ENCODE data around the gene ZNF584.
"Not testable (repeated sequence)": the region's sequence is repeated elsewhere in the genome, so short reads cannot be mapped to it uniquely, and the experiment has no call there.

The ZNF584 gene

GRCh38 chr19:58439576-58440554, 31.4 kb downstream of the ZNF584 start, which contains the start of gene ZNF132:
TSS of gene ZNF132 (minus strand) at chr19:58440153. CDS start at chr19:58439821, 332 bp downstream.
- Histone ChIP-seq H3K18ac (ENCODE audit: low read length) (peak within 1 kb of the TSS; percentile 67), H3K4ac (ENCODE audit: low read depth, low read length) (peak within 1 kb of the TSS; percentile 10), H3K9me3 (ENCODE audit: insufficient read depth, low read depth, low read length) (peaks cover 29% of the 10 kb centered on the region), H3K14ac (ENCODE audit: low read length) (peak within 1 kb of the TSS; percentile 48), H3K79me2 (ENCODE audit: control insufficient read depth, insufficient read depth, low read length, poor library complexity) (no peaks in the 10 kb centered on the region), H2AK5ac (ENCODE audit: low read length) (peak within 1 kb of the TSS; percentile 72), H3K27ac (ENCODE audit: low read depth, low read length) (no peak within 1 kb of the TSS), H4K8ac (ENCODE audit: low read depth, low read length) (peak within 1 kb of the TSS; percentile 95), H2BK5ac (ENCODE audit: low read depth, low read length, poor library complexity) (no peak within 1 kb of the TSS), H3K4me3 (ENCODE audit: low read depth, low read length) (peak within 1 kb of the TSS; percentile 70), H2AFZ (ENCODE audit: insufficient read depth, low read length, poor library complexity) (peak within 1 kb of the TSS; percentile 83), H3K36me3 (ENCODE audit: control insufficient read depth in 1 of 2, insufficient read depth in 2 of 2, low read length in 2 of 2) (peaks cover 3 to 4% of the 10 kb centered on the region in 2 experiments), H3K27me3 (ENCODE audit: insufficient read depth, low read length) (peaks cover 5% of the 10 kb centered on the region), H3K4me2 (ENCODE audit: low read length) (peak within 1 kb of the TSS; percentile 59), H3K4me1 (ENCODE audit: control insufficient read depth in 1 of 2, insufficient read depth in 2 of 2, low read length in 2 of 2) (peaks cover 6 to 11% of the 10 kb centered on the region in 2 experiments), H3K79me1 (ENCODE audit: low read length) (peaks cover 3% of the 10 kb centered on the region), H4K12ac (ENCODE audit: low read depth, low read length) (peak within 1 kb of the TSS; percentile 71), H4K91ac (ENCODE audit: low read depth, low read length) (peak within 1 kb of the TSS; percentile 57), H2BK12ac (ENCODE audit: low read length) (no peak within 1 kb of the TSS), H3K23ac (ENCODE audit: low read length) (no peak within 1 kb of the TSS), H3K9ac (ENCODE audit: low read length) (no peak within 1 kb of the TSS), H2BK120ac (ENCODE audit: insufficient read depth, low read length, poor library complexity) (peak within 1 kb of the TSS; percentile 8)
- peak; percentile 98 to 100 for DNase-seq
- WGBS (ENCODE audit: extremely low coverage, insufficient coverage, insufficient read length), result no CpG with 5 or more reads among the region's 59 CpGs

- DNase-seq, result no peak
- Histone ChIP-seq H3K9me3 (ENCODE audit: insufficient read depth, low read depth, low read length) (peaks cover 28% of the 10 kb centered on the region), H2AFZ (ENCODE audit: insufficient read depth, low read length, poor library complexity) (peak overlapping the region; percentile 77), H2BK5ac (ENCODE audit: low read depth, low read length, poor library complexity) (no peak overlapping the region), H3K9ac (ENCODE audit: low read length) (no peak overlapping the region), H3K36me3 (ENCODE audit: control insufficient read depth in 1 of 2, insufficient read depth in 2 of 2, low read length in 2 of 2) (peaks cover 2 to 3% of the 10 kb centered on the region in 2 experiments), H3K4me2 (ENCODE audit: low read length) (peak overlapping the region; percentile 59), H3K14ac (ENCODE audit: low read length) (no peak overlapping the region), H3K27me3 (ENCODE audit: insufficient read depth, low read length) (peaks cover 5% of the 10 kb centered on the region), H3K23ac (ENCODE audit: low read length) (no peak overlapping the region), H3K4me3 (ENCODE audit: low read depth, low read length) (peak overlapping the region; percentile 70), H3K4ac (ENCODE audit: low read depth, low read length) (no peak overlapping the region), H2BK12ac (ENCODE audit: low read length) (no peak overlapping the region), H3K4me1 (ENCODE audit: control insufficient read depth in 1 of 2, insufficient read depth in 2 of 2, low read length in 2 of 2) (peaks cover 6 to 11% of the 10 kb centered on the region in 2 experiments), H4K8ac (ENCODE audit: low read depth, low read length) (peak overlapping the region; percentile 77), H3K79me2 (ENCODE audit: control insufficient read depth, insufficient read depth, low read length, poor library complexity) (no peaks in the 10 kb centered on the region), H4K91ac (ENCODE audit: low read depth, low read length) (no peak overlapping the region), H3K27ac (ENCODE audit: low read depth, low read length) (no peak overlapping the region), H2AK5ac (ENCODE audit: low read length) (no peak overlapping the region), H2BK120ac (ENCODE audit: insufficient read depth, low read length, poor library complexity) (no peak overlapping the region), H3K79me1 (ENCODE audit: low read length) (peaks cover 3% of the 10 kb centered on the region), H4K12ac (ENCODE audit: low read depth, low read length) (peak overlapping the region; percentile 43), H3K18ac (ENCODE audit: low read length) (no peak overlapping the region)
- no CpG with 5 or more reads among the region's 31 CpGs for WGBS (ENCODE audit: extremely low coverage, insufficient coverage, insufficient read length)
Observed at GRCh38 chr19:58440556-58440955, 32.1 kb downstream of the ZNF584 start.

GRCh38 chr19:58442986-58443385, 34.5 kb downstream of the ZNF584 start:
- not testable (repeated sequence) for H3K14ac ChIP-seq (ENCODE audit: low read length); H2AFZ ChIP-seq (ENCODE audit: insufficient read depth, low read length, poor library complexity); H2AK5ac ChIP-seq (ENCODE audit: low read length); H2BK120ac ChIP-seq (ENCODE audit: insufficient read depth, low read length, poor library complexity); H3K9ac ChIP-seq (ENCODE audit: low read length); H2BK5ac ChIP-seq (ENCODE audit: low read depth, low read length, poor library complexity); H3K18ac ChIP-seq (ENCODE audit: low read length); H4K8ac ChIP-seq (ENCODE audit: low read depth, low read length); H3K27me3 ChIP-seq (ENCODE audit: insufficient read depth, low read length); H4K12ac ChIP-seq (ENCODE audit: low read depth, low read length); DNase-seq; H2BK12ac ChIP-seq (ENCODE audit: low read length); H3K4ac ChIP-seq (ENCODE audit: low read depth, low read length); H3K79me1 ChIP-seq (ENCODE audit: low read length); H3K4me3 ChIP-seq (ENCODE audit: low read depth, low read length); H3K79me2 ChIP-seq (ENCODE audit: control insufficient read depth, insufficient read depth, low read length, poor library complexity); H3K36me3 ChIP-seq (ENCODE audit: control insufficient read depth in 1 of 2, insufficient read depth in 2 of 2, low read length in 2 of 2); H3K23ac ChIP-seq (ENCODE audit: low read length); H3K27ac ChIP-seq (ENCODE audit: low read depth, low read length); H3K4me2 ChIP-seq (ENCODE audit: low read length); H4K91ac ChIP-seq (ENCODE audit: low read depth, low read length)
- Histone ChIP-seq H3K9me3 (ENCODE audit: insufficient read depth, low read depth, low read length) (peaks cover 28% of the 10 kb centered on the region), H3K4me1 (ENCODE audit: control insufficient read depth in 1 of 2, insufficient read depth in 2 of 2, low read length in 2 of 2) (peaks cover 6 to 11% of the 10 kb centered on the region in 2 experiments)
- no CpG with 5 or more reads among the region's 7 CpGs for WGBS (ENCODE audit: extremely low coverage, insufficient coverage, insufficient read length)

- H4K91ac ChIP-seq (ENCODE audit: low read depth, low read length); H3K4ac ChIP-seq (ENCODE audit: low read depth, low read length); H4K12ac ChIP-seq (ENCODE audit: low read depth, low read length); H3K79me2 ChIP-seq (ENCODE audit: control insufficient read depth, insufficient read depth, low read length, poor library complexity); H3K27me3 ChIP-seq (ENCODE audit: insufficient read depth, low read length); H3K18ac ChIP-seq (ENCODE audit: low read length); H3K79me1 ChIP-seq (ENCODE audit: low read length); DNase-seq; H2BK120ac ChIP-seq (ENCODE audit: insufficient read depth, low read length, poor library complexity); H3K4me2 ChIP-seq (ENCODE audit: low read length); H2AK5ac ChIP-seq (ENCODE audit: low read length); H2BK12ac ChIP-seq (ENCODE audit: low read length); H4K8ac ChIP-seq (ENCODE audit: low read depth, low read length); H3K9ac ChIP-seq (ENCODE audit: low read length); H3K36me3 ChIP-seq (ENCODE audit: control insufficient read depth in 1 of 2, insufficient read depth in 2 of 2, low read length in 2 of 2); H3K4me1 ChIP-seq (ENCODE audit: control insufficient read depth in 1 of 2, insufficient read depth in 2 of 2, low read length in 2 of 2); H2AFZ ChIP-seq (ENCODE audit: insufficient read depth, low read length, poor library complexity); H3K9me3 ChIP-seq (ENCODE audit: insufficient read depth, low read depth, low read length); H3K14ac ChIP-seq (ENCODE audit: low read length); H3K23ac ChIP-seq (ENCODE audit: low read length); H2BK5ac ChIP-seq (ENCODE audit: low read depth, low read length, poor library complexity); H3K4me3 ChIP-seq (ENCODE audit: low read depth, low read length); H3K27ac ChIP-seq (ENCODE audit: low read depth, low read length): not testable (repeated sequence)
- WGBS (ENCODE audit: extremely low coverage, insufficient coverage, insufficient read length), result no CpG with 5 or more reads among the region's 3 CpGs
Observed at GRCh38 chr19:58448860-58449259, 40.4 kb downstream of the ZNF584 start.
